OCI-LY1 (cell line): ENCODE results near the gene SARS1.

ENCODE experiments used
- H2AFZ ChIP-seq: fragments of 200-600 bp; sonication (generic), shearing (Covaris generic); 2 replicates; pipeline ENCODE4 v1.6.0; 2014; ENCODE audit warnings: antibody characterized with exemption, mild to moderate bottlenecking, low read length
- H3F3A ChIP-seq: fragments of 200-600 bp; sonication (generic), shearing (Covaris generic); 2 replicates; pipeline ENCODE4 v1.6.0; 2014; ENCODE audit warnings: mild to moderate bottlenecking, antibody characterized with exemption, low read length, moderate library complexity; ENCODE audit not compliant: insufficient read depth
- H3K27ac ChIP-seq: fragments of 200-600 bp; sonication (generic); 2 replicates; pipeline ENCODE4 v1.5.1; 2014; ENCODE audit warnings: low read length, mixed run types, mild to moderate bottlenecking, low read depth; ENCODE audit not compliant: poor library complexity, severe bottlenecking
- H3K27me3 ChIP-seq: fragments of 200-600 bp; sonication (generic); 2 replicates; pipeline ENCODE4 v1.6.0; 2014; ENCODE audit warnings: antibody characterized with exemption, mild to moderate bottlenecking, low read length, moderate library complexity; ENCODE audit not compliant: insufficient read depth
- H3K36me3 ChIP-seq: fragments of 200-600 bp; sonication (generic); 2 replicates; pipeline ENCODE4 v1.6.1; 2014; ENCODE audit warnings: mild to moderate bottlenecking, antibody characterized with exemption, low read length, moderate library complexity, mixed read lengths; ENCODE audit not compliant: insufficient read depth
- H3K4me1 ChIP-seq: fragments of 200-600 bp; sonication (generic); 2 replicates; pipeline ENCODE4 v1.5.1; 2014; ENCODE audit warnings: mild to moderate bottlenecking, low read length, moderate library complexity; ENCODE audit not compliant: insufficient read depth, severe bottlenecking
- H3K4me2 ChIP-seq: fragments of 200-600 bp; sonication (generic), shearing (Covaris generic); 2 replicates; pipeline ENCODE4 v1.6.1; 2014; ENCODE audit warnings: low read length
- H3K4me3 ChIP-seq: fragments of 200-600 bp; sonication (generic); 2 replicates; pipeline ENCODE4 v1.5.1; 2014; ENCODE audit warnings: low read length, low read depth, mild to moderate bottlenecking, mixed read lengths; ENCODE audit not compliant: poor library complexity, severe bottlenecking
- H3K79me2 ChIP-seq: fragments of 200-600 bp; shearing (Covaris generic); 2 replicates; pipeline ENCODE4 v1.6.1; 2016; ENCODE audit warnings: mixed run types, low read length, mixed read lengths; ENCODE audit not compliant: insufficient read depth
- H3K9ac ChIP-seq: fragments of 200-600 bp; sonication (generic), shearing (Covaris generic); 2 replicates; pipeline ENCODE4 v1.6.1; 2014; ENCODE audit warnings: mild to moderate bottlenecking, low read length, mixed read lengths
- H3K9me2 ChIP-seq: fragments of 200-600 bp; sonication (generic), shearing (Covaris generic); 2 replicates; pipeline ENCODE4 v1.6.1; 2014; ENCODE audit warnings: low read depth, mild to moderate bottlenecking, low read length, mixed read lengths
- H3K9me3 ChIP-seq: fragments of 200-600 bp; shearing (Covaris generic); 2 replicates; pipeline ENCODE4 v1.6.1; 2014; ENCODE audit warnings: low read length, mixed read lengths
- H4K20me1 ChIP-seq: fragments of 200-600 bp; sonication (generic), shearing (Covaris generic); 2 replicates; pipeline ENCODE4 v1.6.0; 2016; ENCODE audit warnings: mild to moderate bottlenecking, low read length; ENCODE audit not compliant: insufficient read depth
- EZH2 ChIP-seq: fragments of 200-600 bp; sonication (generic), shearing (Covaris generic); IDR thresholded peaks from 2 replicates; pipeline ENCODE4 v1.8.0; 2017; ENCODE audit warnings: borderline replicate concordance, mixed run types, mild to moderate bottlenecking, antibody characterized with exemption, low read length, moderate library complexity, mixed read lengths
- TF ChIP-seq, protein P1 (sequence below): fragments of 200-600 bp; sonication (generic), shearing (Covaris generic); IDR thresholded peaks from 2 replicates; pipeline ENCODE4 v1.5.1; 2017; ENCODE audit warnings: mild to moderate bottlenecking, antibody characterized with exemption, low read length, moderate library complexity, mixed read lengths

Gene SARS1

DNA sequence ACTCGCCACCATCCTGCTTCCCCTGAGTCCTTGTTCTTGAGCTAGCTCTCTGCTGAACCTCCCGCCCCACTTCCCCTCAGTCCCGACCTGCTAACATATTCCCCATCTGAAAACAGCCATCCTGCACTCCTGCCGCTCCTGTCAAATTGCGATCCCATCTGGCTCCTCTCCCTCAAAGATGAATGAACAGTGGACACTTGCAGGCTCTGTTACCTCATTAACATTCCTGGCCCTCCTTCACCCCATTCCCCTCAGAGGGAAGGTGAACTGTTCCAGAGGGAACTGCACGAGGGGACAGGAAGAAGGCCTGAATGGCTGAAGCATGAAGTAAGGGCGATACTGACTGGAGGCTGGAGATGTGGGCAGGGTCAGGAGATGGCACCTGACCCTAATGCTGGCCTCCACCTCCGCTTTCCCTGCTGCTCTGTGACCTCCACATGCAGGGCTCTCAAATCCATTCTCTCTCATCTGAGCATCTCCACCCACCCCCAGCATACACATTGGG is 28.2 kb downstream of the SARS1 start:
- Histone ChIP-seq H3K4me1 (no peaks in the 10 kb centered on the region), H3K4me2 (no peak overlapping the region), H3K4me3 (no peak overlapping the region), H3K9me3 (no peaks in the 10 kb centered on the region), H3F3A (no peaks in the 10 kb centered on the region), H3K9ac (no peak overlapping the region), H3K9me2 (no peaks in the 10 kb centered on the region), H3K36me3 (peaks cover 29% of the 10 kb centered on the region), H3K79me2 (no peaks in the 10 kb centered on the region), H4K20me1 (no peaks in the 10 kb centered on the region), H3K27me3 (no peaks in the 10 kb centered on the region), H2AFZ (no peak overlapping the region), H3K27ac (no peak overlapping the region)
- TF ChIP-seq, protein P1, sequence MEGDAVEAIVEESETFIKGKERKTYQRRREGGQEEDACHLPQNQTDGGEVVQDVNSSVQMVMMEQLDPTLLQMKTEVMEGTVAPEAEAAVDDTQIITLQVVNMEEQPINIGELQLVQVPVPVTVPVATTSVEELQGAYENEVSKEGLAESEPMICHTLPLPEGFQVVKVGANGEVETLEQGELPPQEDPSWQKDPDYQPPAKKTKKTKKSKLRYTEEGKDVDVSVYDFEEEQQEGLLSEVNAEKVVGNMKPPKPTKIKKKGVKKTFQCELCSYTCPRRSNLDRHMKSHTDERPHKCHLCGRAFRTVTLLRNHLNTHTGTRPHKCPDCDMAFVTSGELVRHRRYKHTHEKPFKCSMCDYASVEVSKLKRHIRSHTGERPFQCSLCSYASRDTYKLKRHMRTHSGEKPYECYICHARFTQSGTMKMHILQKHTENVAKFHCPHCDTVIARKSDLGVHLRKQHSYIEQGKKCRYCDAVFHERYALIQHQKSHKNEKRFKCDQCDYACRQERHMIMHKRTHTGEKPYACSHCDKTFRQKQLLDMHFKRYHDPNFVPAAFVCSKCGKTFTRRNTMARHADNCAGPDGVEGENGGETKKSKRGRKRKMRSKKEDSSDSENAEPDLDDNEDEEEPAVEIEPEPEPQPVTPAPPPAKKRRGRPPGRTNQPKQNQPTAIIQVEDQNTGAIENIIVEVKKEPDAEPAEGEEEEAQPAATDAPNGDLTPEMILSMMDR = no peak
- TF ChIP-seq EZH2 = no peak

DNA sequence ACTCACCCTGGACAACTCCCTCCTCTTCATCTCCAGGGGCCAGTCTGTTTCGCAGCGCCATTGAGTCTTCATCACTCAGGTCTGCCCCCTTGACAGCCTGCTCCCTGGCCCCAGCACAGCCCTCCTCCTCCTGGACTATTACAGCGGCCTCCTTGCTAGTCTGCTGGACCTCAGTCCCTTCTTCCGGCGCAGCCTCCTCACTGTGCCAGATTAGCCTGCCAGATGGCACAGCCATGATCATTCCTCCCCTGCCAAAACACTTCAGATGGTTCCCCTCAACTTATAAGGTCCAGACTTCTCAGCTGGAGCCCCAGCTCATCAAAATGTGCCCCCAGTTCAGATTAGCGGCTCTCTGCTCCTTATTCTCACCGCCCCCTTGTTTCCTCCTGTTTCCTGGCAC is 28.7 kb downstream of the SARS1 start:
- no peaks in the 10 kb centered on the region for H3K27me3 ChIP-seq
- TF ChIP-seq, protein P1 = no peak
- no peak for TF ChIP-seq EZH2
- no peak overlapping the region for H3K4me2 ChIP-seq
- H3K36me3 ChIP-seq = peaks cover 24% of the 10 kb centered on the region
- H3K4me1 ChIP-seq = no peaks in the 10 kb centered on the region
- no peaks in the 10 kb centered on the region for H3K9me3 ChIP-seq
- no peak overlapping the region for H3K9ac ChIP-seq
- no peaks in the 10 kb centered on the region for H3F3A ChIP-seq
- H3K27ac ChIP-seq = no peak overlapping the region
- H4K20me1 ChIP-seq = no peaks in the 10 kb centered on the region
- H3K4me3 ChIP-seq = no peak overlapping the region
- no peaks in the 10 kb centered on the region for H3K9me2 ChIP-seq
- no peak overlapping the region for H2AFZ ChIP-seq
- no peaks in the 10 kb centered on the region for H3K79me2 ChIP-seq

DNA sequence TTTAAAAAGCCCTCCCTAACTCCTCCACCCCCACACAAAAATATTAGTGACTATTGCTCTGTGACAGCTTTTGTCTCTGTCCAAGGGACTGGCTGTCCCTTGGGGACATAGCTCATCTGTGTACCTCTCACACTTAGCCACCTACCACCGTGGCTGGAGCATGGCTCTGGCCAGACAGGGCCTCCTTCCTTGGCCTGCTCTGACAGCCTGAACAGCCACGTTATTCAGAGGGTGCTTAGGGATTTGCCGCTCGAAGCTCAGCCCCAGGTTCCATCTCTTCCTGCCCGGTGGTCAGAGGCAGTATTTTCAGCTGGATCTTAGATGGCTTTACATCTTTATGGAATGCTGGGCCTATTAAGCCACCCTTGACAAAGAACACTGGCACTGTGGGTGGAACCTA is 29.5 kb downstream of the SARS1 start:
- no peaks in the 10 kb centered on the region for H3F3A ChIP-seq
- no peaks in the 10 kb centered on the region for H3K9me3 ChIP-seq
- H3K4me2 ChIP-seq = no peak overlapping the region
- H3K27me3 ChIP-seq = no peaks in the 10 kb centered on the region
- H3K4me1 ChIP-seq = no peaks in the 10 kb centered on the region
- no peak overlapping the region for H3K4me3 ChIP-seq
- H2AFZ ChIP-seq = no peak overlapping the region
- H3K79me2 ChIP-seq = no peaks in the 10 kb centered on the region
- peaks cover 15% of the 10 kb centered on the region for H3K36me3 ChIP-seq
- H3K9ac ChIP-seq = no peak overlapping the region
- no peak overlapping the region for H3K27ac ChIP-seq
- no peak for TF ChIP-seq EZH2
- TF ChIP-seq, protein P1 = no peak
- no peaks in the 10 kb centered on the region for H4K20me1 ChIP-seq
- no peaks in the 10 kb centered on the region for H3K9me2 ChIP-seq
